ENCODE measurements around the gene GORASP1.

- TF ChIP-seq POLR2AphosphoS5 (IDR thresholded peaks at IDR 0.05; ENCODE audit: low read depth) (no peak), ZNF331 (CRISPR knock-in tag; IDR thresholded peaks at IDR 0.05; ENCODE audit: low read depth) (no peak), CREB1 (CRISPR knock-in tag; IDR thresholded peaks at IDR 0.05; ENCODE audit: low read depth) (no peak), CTCF (conservative IDR thresholded peaks at IDR 0.05; ENCODE audit: low read depth in 2 of 2) (no peak), EZH2 (IDR thresholded peaks at IDR 0.05; ENCODE audit: low read depth, unreplicated experiment) (no peak), NANOG (IDR thresholded peaks at IDR 0.05; ENCODE audit: borderline replicate concordance) (no peak)
Measured at GRCh38 chr3:39140341-39140971, 33.0 kb upstream of the GORASP1 start.
